NCI-H2227 (cell line): ENCODE results near the gene LIN54.

ENCODE experiments used
- DNase-seq: peaks from one replicate; lab custom pipeline; 2025; ENCODE audit not compliant: unreplicated experiment; lab: John Stamatoyannopoulos, UW

Gene LIN54

GRCh38 chr4:82896755-82897154, 113.9 kb downstream of the LIN54 start:
- no peak for DNase-seq

- no peak for DNase-seq
Observed at GRCh38 chr4:82893942-82894341, 116.7 kb downstream of the LIN54 start.

DNA sequence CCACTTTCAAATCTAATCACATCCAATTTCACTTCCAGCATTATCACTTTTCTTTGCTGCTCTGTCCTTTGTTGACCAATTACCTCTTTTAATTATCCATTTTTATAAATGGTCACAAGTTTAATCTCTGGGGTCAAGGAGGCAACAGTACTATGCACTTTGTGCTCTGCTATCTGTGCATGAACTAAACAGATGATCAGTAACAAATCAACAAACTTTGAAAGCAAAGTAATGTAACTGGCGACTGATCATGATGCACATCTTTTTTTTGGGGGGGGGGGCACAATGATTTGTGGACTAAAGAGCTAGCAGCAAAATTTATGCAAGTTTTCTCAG, 118.2 kb downstream of the LIN54 start:
- no peak for DNase-seq

GRCh38 chr4:82891707-82892466, 118.7 kb downstream of the LIN54 start:
- no peak for DNase-seq

DNA sequence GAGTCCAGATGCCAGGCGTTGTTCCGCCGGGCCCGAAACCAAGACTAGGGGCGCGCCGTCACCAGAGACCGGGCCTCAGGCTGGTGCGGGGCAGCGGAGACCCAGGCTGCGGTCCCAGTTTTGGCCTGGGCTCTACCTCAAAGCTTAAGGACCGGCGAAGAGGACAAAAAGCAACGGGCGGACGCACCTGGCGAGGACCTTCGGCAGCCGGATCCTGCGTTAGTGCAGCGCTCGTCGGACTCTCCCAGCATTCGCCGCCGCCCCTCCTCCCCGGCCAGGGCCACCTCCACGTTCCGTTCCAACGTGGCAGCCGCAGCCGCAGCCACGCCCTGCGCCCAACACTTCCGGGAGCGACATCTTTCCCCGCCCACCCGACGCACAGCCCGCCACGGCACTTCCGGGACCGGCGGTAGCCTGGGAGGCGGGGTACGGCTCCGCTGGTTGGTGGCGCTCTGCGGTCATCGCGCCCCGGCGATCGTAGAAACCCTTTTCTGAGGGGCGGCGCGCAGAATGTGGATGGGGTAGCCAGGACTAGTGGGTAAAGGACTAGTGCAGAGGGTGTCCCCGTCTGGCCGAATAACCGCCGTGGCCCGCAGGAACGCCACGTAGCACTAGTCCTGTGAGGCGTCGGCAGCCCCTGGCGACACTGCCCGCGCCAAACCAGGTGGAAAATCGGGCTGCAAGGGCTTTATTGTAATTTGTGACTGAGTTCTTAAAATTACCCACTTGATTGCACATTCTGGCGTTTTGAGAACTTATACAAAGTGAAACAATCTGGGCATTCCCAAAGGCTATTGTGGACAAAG, 119.5 kb downstream of the LIN54 start, which contains the start of gene SEC31A:
TSS of gene SEC31A (minus strand) at position 253 of the 806 bp plus-strand sequence. CDS start 9,217 bp downstream, outside the sequence.
- DNase-seq, result peak; percentile 96

DNA sequence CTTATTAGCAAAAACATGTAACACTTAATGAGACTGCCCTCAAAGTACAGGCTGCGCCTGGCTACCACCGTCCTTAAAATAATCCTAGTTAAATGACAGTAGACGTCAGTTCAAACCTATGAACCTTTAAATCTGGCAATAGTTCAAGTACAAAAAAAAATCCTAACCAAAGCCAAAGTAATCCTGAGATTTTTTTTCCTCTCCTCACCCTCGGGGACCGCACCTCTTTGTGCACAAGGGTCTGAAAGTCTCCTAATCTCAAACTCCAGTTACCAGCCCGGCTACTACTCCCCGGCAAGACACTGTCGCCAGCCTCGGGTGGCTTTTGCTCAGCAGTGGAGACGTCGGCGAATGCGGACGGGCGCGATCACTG, 120.1 kb downstream of the LIN54 start:
- DNase-seq, result no peak

DNA sequence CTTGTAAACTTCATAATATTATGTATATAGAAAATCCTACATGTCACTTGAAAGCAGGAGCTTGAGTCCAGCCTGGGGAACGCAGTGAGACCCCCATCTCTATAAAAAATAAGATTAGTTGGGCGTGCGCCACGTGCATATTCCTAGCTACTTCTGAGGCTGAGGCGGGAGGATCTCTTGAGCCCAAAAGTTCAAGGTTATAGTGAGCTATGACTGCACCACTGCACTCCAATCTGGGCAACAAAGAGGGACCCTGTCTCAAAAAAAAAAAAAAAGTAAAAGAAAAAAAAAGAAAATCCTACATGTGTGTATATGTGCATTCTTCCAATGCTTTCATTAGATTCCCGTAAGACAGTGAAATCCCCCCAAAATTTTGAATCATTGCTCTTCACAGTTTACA, 121.3 kb downstream of the LIN54 start:
- DNase-seq, result no peak

DNA sequence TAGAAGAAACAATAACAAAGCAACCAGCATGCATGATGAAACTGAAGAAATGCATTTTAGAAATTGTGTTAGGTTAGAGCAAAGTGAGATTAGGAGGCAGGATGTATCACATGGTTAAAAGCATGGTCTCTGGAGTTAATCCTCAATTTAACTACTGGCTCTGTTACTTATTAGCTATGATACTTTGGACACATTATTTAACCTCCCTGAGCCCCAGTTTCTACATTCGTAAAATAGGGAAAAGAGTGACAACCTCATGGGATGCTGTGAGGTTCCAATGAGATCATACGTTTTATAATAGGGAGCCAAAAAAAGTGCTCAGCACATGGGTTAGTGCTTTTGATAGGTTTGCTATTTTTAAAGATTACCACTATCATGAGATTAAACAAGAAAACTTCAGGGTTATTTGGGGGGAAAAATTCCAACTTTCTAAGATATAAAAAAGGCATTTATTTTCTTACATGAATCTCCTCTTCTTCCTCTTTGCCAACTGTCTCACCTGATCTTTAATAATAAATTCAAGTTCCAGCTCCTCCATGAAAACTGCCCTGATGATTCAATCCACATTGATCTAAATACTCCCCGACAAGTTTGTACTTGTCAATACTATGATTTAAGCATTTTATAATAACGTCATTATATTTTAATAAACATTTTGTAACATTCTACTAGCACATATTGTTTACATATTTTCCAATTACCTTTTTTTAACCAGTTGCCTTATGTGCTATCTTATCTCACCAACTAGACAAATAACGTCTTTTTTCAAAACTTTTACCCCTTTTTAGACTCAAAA, 124.3 kb downstream of the LIN54 start:
- no peak for DNase-seq

GRCh38 chr4:82885410-82885809, 125.2 kb downstream of the LIN54 start:
- DNase-seq, result no peak
